H1 (cell line): ENCODE data around the gene TBC1D24. TPM values are rescaled to one million over a fixed set of nuclear protein-coding genes. Genes with fewer than 3 reads are reported as not detected.

Source experiments
- CTCF ChIA-PET: fragments of 300-600 bp; sonication (Branson Sonifier 250); formaldehyde crosslinking; loops from one replicate; lab custom pipeline; 2021; ENCODE audit not compliant: partially characterized antibody; lab: Charles Lee
- POLR2A ChIA-PET: fragments of 300-600 bp; sonication (Branson Sonifier 250); formaldehyde crosslinking; loops from one replicate; lab custom pipeline; 2021; ENCODE audit warnings: inconsistent platforms; ENCODE audit not compliant: partially characterized antibody; lab: Charles Lee
- DNase-seq, 2 experiments: peaks; one replicate each; pipeline versions ENCODE4 v3.0.0 to v3.0.0-alpha.2; 2010 to 2022; ENCODE audit warnings: low spot score in 2 of 2, low read depth in 1 of 2, mixed read lengths in 1 of 2
- FAIRE-seq: peaks from 2 replicates; lab custom pipeline; 2011; peaks lifted over from hg19 to GRCh38; lab: Jason Lieb, UNC
- H2AFZ ChIP-seq: 2 replicates; pipeline ENCODE4 v1.8.1; 2012; ENCODE audit warnings: low read length, inconsistent platforms
- H2AK5ac ChIP-seq: 2 replicates; pipeline ENCODE4 v1.6.1; 2013; ENCODE audit warnings: low read depth, low read length
- H2BK120ac ChIP-seq: replicated peaks from 2 replicates; pipeline ENCODE3; 2013; ENCODE audit warnings: low read depth, low read length, inconsistent platforms
- H2BK12ac ChIP-seq: 2 replicates; pipeline ENCODE4 v1.6.1; 2013; ENCODE audit warnings: low read depth, low read length
- H2BK15ac ChIP-seq: 2 replicates; pipeline ENCODE4 v1.6.1; 2013; ENCODE audit warnings: low read length
- H2BK20ac ChIP-seq: 2 replicates; pipeline ENCODE4 v1.6.1; 2013; ENCODE audit warnings: low read length
- H2BK5ac ChIP-seq: 2 replicates; pipeline ENCODE4 v1.6.1; 2013; ENCODE audit warnings: low read depth, low read length
- H3K14ac ChIP-seq: 2 replicates; pipeline ENCODE4 v1.6.1; 2013; ENCODE audit warnings: inconsistent platforms; ENCODE audit not compliant: insufficient read length
- H3K18ac ChIP-seq: 2 replicates; pipeline ENCODE4 v1.6.1; 2013; ENCODE audit warnings: low read length; ENCODE audit errors: extremely low read depth
- H3K23ac ChIP-seq: 2 replicates; pipeline ENCODE4 v1.6.1; 2013; ENCODE audit warnings: inconsistent platforms; ENCODE audit not compliant: insufficient read length
- H3K23me2 ChIP-seq: 2 replicates; pipeline ENCODE4 v1.6.1; 2013; ENCODE audit warnings: low read depth, low read length
- H3K27ac ChIP-seq: 2 replicates; pipeline ENCODE4 v1.6.1; 2011; ENCODE audit warnings: low read depth, low read length, inconsistent platforms
- H3K27me3 ChIP-seq, 4 experiments: replicated peaks in 1 of 4; 1 replicate in 1 of 4; 2 replicates in 3 of 4; pipeline versions ENCODE4 v1.6.1 to v1.8.1; 2011 to 2013; ENCODE audit warnings: low read length in 3 of 4, mild to moderate bottlenecking in 3 of 4, inconsistent platforms in 2 of 4, mixed read lengths in 2 of 4, moderate library complexity in 1 of 4; ENCODE audit not compliant: control insufficient read depth in 3 of 4, insufficient read depth in 3 of 4; ENCODE audit errors: extremely low read depth in 1 of 4
- H3K36me3 ChIP-seq, 4 experiments: 2 replicates each; pipeline versions ENCODE4 v1.6.1 to v1.8.1; 2011 to 2013; ENCODE audit warnings: mild to moderate bottlenecking in 4 of 4, low read length in 3 of 4, moderate library complexity in 2 of 4, control low read depth in 1 of 4, inconsistent platforms in 1 of 4; ENCODE audit not compliant: insufficient read depth in 4 of 4, control insufficient read depth in 2 of 4
- H3K4ac ChIP-seq: replicated peaks from 2 replicates; pipeline ENCODE3; 2013; ENCODE audit warnings: low read length, low read depth, mixed read lengths, inconsistent platforms; ENCODE audit not compliant: insufficient read length
- H3K4me1 ChIP-seq, 4 experiments: replicated peaks in 1 of 4; 1 replicate in 1 of 4; 2 replicates in 3 of 4; pipeline versions ENCODE4 v1.6.1 to v1.8.1; 2011 to 2013; ENCODE audit warnings: low read length in 3 of 4, inconsistent platforms in 2 of 4, mixed read lengths in 1 of 4; ENCODE audit not compliant: insufficient read depth in 4 of 4, control insufficient read depth in 3 of 4
- H3K4me2 ChIP-seq, 2 experiments: 2 replicates each; pipeline versions ENCODE4 v1.6.1 to v1.8.1; 2011 to 2013; ENCODE audit warnings: low read depth in 2 of 2, low read length in 2 of 2, control low read depth in 1 of 2, inconsistent platforms in 1 of 2, mild to moderate bottlenecking in 1 of 2; ENCODE audit not compliant: insufficient read depth in 1 of 2
- H3K4me3 ChIP-seq, 4 experiments: fragments of 200-600, 300-600 bp in 1 of 4; sonication (generic), shearing (Covaris generic), sonication (Bioruptor Twin) in 1 of 4; 2 replicates each; pipeline versions ENCODE4 v1.5.1 to v1.8.1; 2011 to 2016; ENCODE audit warnings: low read length in 4 of 4, low read depth in 3 of 4, control low read depth in 2 of 4, inconsistent platforms in 2 of 4, mild to moderate bottlenecking in 2 of 4, mixed read lengths in 1 of 4, moderate library complexity in 1 of 4; ENCODE audit not compliant: insufficient read depth in 2 of 4; ENCODE audit errors: extremely low read depth in 1 of 4
- H3K56ac ChIP-seq: replicated peaks from 2 replicates; pipeline ENCODE3; 2013; ENCODE audit warnings: low read depth, mild to moderate bottlenecking, mixed read lengths, low read length, inconsistent platforms; ENCODE audit not compliant: insufficient read length
- H3K79me1 ChIP-seq: 2 replicates; pipeline ENCODE4 v1.6.1; 2013; ENCODE audit warnings: low read depth, low read length, control low read depth
- H3K79me2 ChIP-seq, 2 experiments: 2 replicates each; pipeline versions ENCODE4 v1.6.1 to v1.8.1; 2012 to 2013; ENCODE audit warnings: low read length in 2 of 2, mild to moderate bottlenecking in 2 of 2, inconsistent platforms in 1 of 2; ENCODE audit not compliant: insufficient read depth in 2 of 2, control insufficient read depth in 1 of 2
- H3K9ac ChIP-seq, 4 experiments: replicated peaks in 1 of 4; 1 replicate in 1 of 4; 2 replicates in 3 of 4; pipeline versions ENCODE4 v1.6.1 to v1.8.1; 2011 to 2013; ENCODE audit warnings: low read depth in 3 of 4, low read length in 3 of 4, control low read depth in 2 of 4, mild to moderate bottlenecking in 2 of 4, moderate library complexity in 2 of 4, inconsistent platforms in 1 of 4; ENCODE audit errors: extremely low read depth in 1 of 4
- H3K9me3 ChIP-seq, 2 experiments: 2 replicates each; pipeline versions ENCODE4 v1.6.1 to v1.8.1; 2012 to 2013; ENCODE audit warnings: mild to moderate bottlenecking in 2 of 2, moderate library complexity in 2 of 2, control low read depth in 1 of 2, inconsistent platforms in 1 of 2, low read depth in 1 of 2, low read length in 1 of 2, mixed read lengths in 1 of 2; ENCODE audit not compliant: insufficient read depth in 2 of 2
- H4K20me1 ChIP-seq, 2 experiments: replicated peaks in 1 of 2; 2 replicates each; pipeline versions ENCODE3 to v1.8.1; 2011 to 2013; ENCODE audit warnings: inconsistent platforms in 2 of 2, low read length in 2 of 2, mild to moderate bottlenecking in 1 of 2; ENCODE audit not compliant: insufficient read depth in 2 of 2, control insufficient read depth in 1 of 2
- H4K5ac ChIP-seq: 2 replicates; pipeline ENCODE4 v1.6.1; 2013; ENCODE audit warnings: low read length, low read depth, mixed read lengths, inconsistent platforms; ENCODE audit not compliant: insufficient read length
- H4K8ac ChIP-seq: 2 replicates; pipeline ENCODE4 v1.8.0; 2013; ENCODE audit warnings: mild to moderate bottlenecking, moderate library complexity, low read length, inconsistent platforms; ENCODE audit not compliant: insufficient read depth; ENCODE audit errors: extremely low read depth
- H4K91ac ChIP-seq: replicated peaks from 2 replicates; pipeline ENCODE3; 2013; ENCODE audit warnings: low read length, mixed read lengths, inconsistent platforms; ENCODE audit not compliant: insufficient read length
- CREB1 ChIP-seq: IDR thresholded peaks from 2 replicates; pipeline ENCODE4 v1.6.1; 2012; ENCODE audit warnings: inconsistent platforms
- JUN ChIP-seq: IDR thresholded peaks from 2 replicates; pipeline ENCODE4 v1.6.1; 2011; ENCODE audit warnings: low read depth, mild to moderate bottlenecking, improper control_type of control experiment, low read length
- WGBS, 2 experiments: shearing (Covaris generic) in 1 of 2; methylation state at CpG; one replicate each; pipeline versions ENCODE4 v1.1.6 to v1.1.7; 2013 to 2015; ENCODE audit warnings: low lambda C conversion rate in 2 of 2, mixed read lengths in 2 of 2, inconsistent platforms in 1 of 2, low coverage in 1 of 2, missing lambda C conversion rate in 1 of 2; ENCODE audit not compliant: insufficient replicate concordance in 2 of 2, insufficient coverage in 1 of 2, insufficient read length in 1 of 2; ENCODE audit errors: extremely low coverage in 1 of 2, missing lambda C conversion rate in 1 of 2; 5-methylcytosine and 5-hydroxymethylcytosine counted together
- polyA plus RNA-seq, 7 experiments: library from polyadenylated mRNA; depleted of rRNA in 3 of 7; stranded (reverse) in 5 of 7; unstranded in 2 of 7; fragments of >200 nt in 5 of 7; fragments of 200-250 nt in 2 of 7; gene quantifications; 1 replicate in 5 of 7; 2 replicates in 1 of 7; 4 replicates in 1 of 7; pipeline versions ENCODE4 v1.2.1 to v1.2.3, GENCODE V29; 2011 to 2013; ENCODE audit warnings: missing spikeins in 2 of 7, mixed read lengths in 2 of 7
- total RNA-seq: library from RNA; stranded (reverse); fragmentation: NEBNext Ultra II Directional; extraction: Animal tissue kit (Norgen Biotek cat#: 25700); gene quantifications from 2 replicates; pipeline ENCODE4 v1.2.1, GENCODE V29; 2021

The TBC1D24 gene
- total and polyA plus RNA-seq, 2 of the 8 experiments (the other 6 are each of a cell fraction or from before 2014, with no cell fraction given): 8.7 to 21.5 TPM

GRCh38 chr16:2511128-2511800, 36.3 kb downstream of the TBC1D24 start:
- DNase-seq (no peak), FAIRE-seq (no peak)
- 55% methylated on average over 22 of the region's 24 CpGs; no CpG with 5 or more reads in 1 of the 2 experiments for WGBS, 2 experiments
- no peaks in the 10 kb centered on the region for H3K36me3 ChIP-seq
- H3K9ac ChIP-seq: no peak overlapping the region
- peaks cover 10 to 15% of the 10 kb centered on the region in 2 experiments for H4K20me1 ChIP-seq
- peak overlapping the region; percentile 96; the same call in 1 of the 2 replicates for H2BK12ac ChIP-seq
- no peak overlapping the region for H2AFZ ChIP-seq
- ChIA-PET POLR2A (interaction anchor here (0.6 to 5.6 kb wide), 10 partner anchors 9 to 1194 kb away, joined by 3 to 44 read pairs (median 4); partner anchors contain the start of genes AMDHD2 and CEMP1), CTCF (interaction anchor here (0.7 to 3.7 kb wide), 4 partner anchors 8 to 26 kb away, joined by 3 to 24 read pairs (median 4); no protein-coding TSS in a partner anchor)
- H2AK5ac ChIP-seq: no peak overlapping the region
- no peak overlapping the region for H4K5ac ChIP-seq
- H3K4me1 ChIP-seq: peaks cover 4 to 35% (median 22%) of the 10 kb centered on the region in 4 experiments
- peak overlapping the region; percentile 25 for H4K91ac ChIP-seq
- H3K23me2 ChIP-seq: peaks cover 8% of the 10 kb centered on the region; the same call in 1 of the 2 replicates
- no peaks in the 10 kb centered on the region for H3K9me3 ChIP-seq
- peaks cover 7% of the 10 kb centered on the region; the same call in 1 of the 2 replicates for H3K79me1 ChIP-seq
- no peak overlapping the region for H2BK120ac ChIP-seq
- peak overlapping the region; percentile 35; the same call in 1 of the 2 replicates for H2BK5ac ChIP-seq
- H3K18ac ChIP-seq: peak overlapping the region; percentile 5
- peak overlapping the region in 1 of 4 experiments; percentile 37; a peak in 3 of 8 replicates for H3K4me3 ChIP-seq
- no peak overlapping the region for H3K4ac ChIP-seq
- no peak overlapping the region for H3K27ac ChIP-seq
- peaks cover 0 to 3% (median 0%) of the 10 kb centered on the region in 4 experiments; a peak in 2 of 7 replicates for H3K27me3 ChIP-seq
- no peak overlapping the region for H3K14ac ChIP-seq
- H2BK15ac ChIP-seq: peak overlapping the region; percentile 92; the same call in 1 of the 2 replicates
- peak overlapping the region; percentile 39 to 71; a peak in 3 of 4 replicates for H3K4me2 ChIP-seq
- peaks cover 19 to 23% of the 10 kb centered on the region in 2 experiments for H3K79me2 ChIP-seq
- H3K23ac ChIP-seq: no peak overlapping the region
- H2BK20ac ChIP-seq: peak overlapping the region; percentile 80; the same call in 1 of the 2 replicates
- H3K56ac ChIP-seq: no peak overlapping the region
- peak overlapping the region; percentile 60 for H4K8ac ChIP-seq
- no peak for TF ChIP-seq JUN
- TF ChIP-seq CREB1: peak; percentile 88
